Fibroblast of skin of right biceps (primary cell): ENCODE data around the gene EMILIN3.

Experiments used
- DNase-seq: peaks from one replicate; pipeline ENCODE4 v3.0.0-alpha.2; 2013

The EMILIN3 gene

GRCh38 chr20:41344477-41344876 is 22.1 kb downstream of the EMILIN3 start:
- no peak for DNase-seq

- DNase-seq: no peak
These were observed 23.8 kb downstream of the EMILIN3 start for GRCh38 chr20:41342474-41343464.

GRCh38 chr20:41340327-41341055 is 26.1 kb downstream of the EMILIN3 start, which contains the start of gene LPIN3:
Gene LPIN3 (plus strand): TSS chr20:41340821. CDS start chr20:41345804, 4,983 bp downstream.
- DNase-seq: peak; percentile 87

GRCh38 chr20:41339957-41340326 is 26.7 kb downstream of the EMILIN3 start:
- peak; percentile 63 for DNase-seq

- DNase-seq: no peak
These were observed 29.7 kb downstream of the EMILIN3 start for GRCh38 chr20:41336711-41337492.

GRCh38 chr20:41335591-41335990 is 31.0 kb downstream of the EMILIN3 start:
- DNase-seq: no peak

GRCh38 chr20:41334443-41335421 is 31.9 kb downstream of the EMILIN3 start:
- no peak for DNase-seq

GRCh38 chr20:41334036-41334435 is 32.6 kb downstream of the EMILIN3 start:
- DNase-seq: no peak

GRCh38 chr20:41331731-41332130 is 34.9 kb downstream of the EMILIN3 start:
- DNase-seq: no peak

- DNase-seq: no peak
These were observed 35.7 kb downstream of the EMILIN3 start for GRCh38 chr20:41330941-41331340.

- DNase-seq: peak; percentile 77
These were observed 36.3 kb downstream of the EMILIN3 start for GRCh38 chr20:41330343-41330720.

GRCh38 chr20:41329435-41330342 is 36.9 kb downstream of the EMILIN3 start:
- peak; percentile 99 for DNase-seq

GRCh38 chr20:41327178-41327577 is 39.4 kb downstream of the EMILIN3 start:
- no peak for DNase-seq

GRCh38 chr20:41320976-41321375 is 45.6 kb downstream of the EMILIN3 start:
- no peak for DNase-seq

- no peak for DNase-seq
These were observed 46.2 kb downstream of the EMILIN3 start for GRCh38 chr20:41320441-41320840.

GRCh38 chr20:41318271-41318649 is 48.4 kb downstream of the EMILIN3 start:
- DNase-seq: no peak

- peak; percentile 98 for DNase-seq
These were observed 48.9 kb downstream of the EMILIN3 start, which contains the start of gene ZHX3 for GRCh38 chr20:41317546-41318270. Gene ZHX3 (minus strand): TSS chr20:41317731. CDS start chr20:41204916, 112,815 bp downstream.

GRCh38 chr20:41316602-41317545 is 49.7 kb downstream of the EMILIN3 start:
- DNase-seq: peak; percentile 95

GRCh38 chr20:41316051-41316450 is 50.6 kb downstream of the EMILIN3 start:
- DNase-seq: no peak
